HG03066 (cell line): ENCODE results near the gene CTLA4.
"Not testable (repeated sequence)": the region's sequence is repeated elsewhere in the genome, so short reads cannot be mapped to it uniquely, and the experiment has no call there.

Experiments
- ATAC-seq: cut with Tn5 transposase; IDR thresholded peaks from one replicate; pipeline ENCODE4 v1.9.1; 2021; ENCODE audit warnings: low read depth; ENCODE audit not compliant: unreplicated experiment

CTLA4 gene

GRCh38 chr2:203855274-203855673, 12.3 kb upstream of the CTLA4 start:
- ATAC-seq = no peak

- no peak for ATAC-seq
These were observed 9.9 kb upstream of the CTLA4 start for GRCh38 chr2:203857656-203858055.

GRCh38 chr2:203858176-203858575, 9.4 kb upstream of the CTLA4 start:
- no peak for ATAC-seq

GRCh38 chr2:203859030-203859789, 8.4 kb upstream of the CTLA4 start:
- ATAC-seq = no peak

- ATAC-seq = no peak
These were observed 6.4 kb upstream of the CTLA4 start for GRCh38 chr2:203861197-203861596.

- no peak for ATAC-seq
These were observed 6.0 kb upstream of the CTLA4 start for GRCh38 chr2:203861607-203862006.

GRCh38 chr2:203869223-203870042, 1.9 kb downstream of the CTLA4 start:
- ATAC-seq = no peak

- ATAC-seq = no peak
These were observed 2.9 kb downstream of the CTLA4 start for GRCh38 chr2:203870481-203870880.

GRCh38 chr2:203870941-203871340, 3.4 kb downstream of the CTLA4 start:
- no peak for ATAC-seq

GRCh38 chr2:203871371-203871983, 3.9 kb downstream of the CTLA4 start:
- peak; percentile 96 for ATAC-seq

GRCh38 chr2:203873461-203873860, 5.9 kb downstream of the CTLA4 start:
- ATAC-seq = no peak

- ATAC-seq = no peak
These were observed 6.5 kb downstream of the CTLA4 start for GRCh38 chr2:203873921-203874631.

GRCh38 chr2:203875471-203875870, 7.9 kb downstream of the CTLA4 start:
- ATAC-seq = no peak

- no peak for ATAC-seq
These were observed 8.8 kb downstream of the CTLA4 start for GRCh38 chr2:203876328-203876727.

GRCh38 chr2:203878063-203878462, 10.5 kb downstream of the CTLA4 start:
- ATAC-seq = no peak

- ATAC-seq = no peak
These were observed 13.1 kb downstream of the CTLA4 start for GRCh38 chr2:203880557-203881125.

GRCh38 chr2:203881185-203881584, 13.6 kb downstream of the CTLA4 start:
- ATAC-seq = not testable (repeated sequence)

- no peak for ATAC-seq
These were observed 15.0 kb downstream of the CTLA4 start for GRCh38 chr2:203882551-203882950.

- ATAC-seq = no peak
These were observed 19.1 kb downstream of the CTLA4 start for GRCh38 chr2:203886661-203887151.

- no peak for ATAC-seq
These were observed 20.1 kb downstream of the CTLA4 start for GRCh38 chr2:203887677-203888076.
